ENCODE results near the gene HSD17B14. TPM values are rescaled to one million over a fixed set of nuclear protein-coding genes. Genes with fewer than 3 reads are reported as not detected.

Gene HSD17B14
- total RNA-seq, 1 experiment from 2014 or later: 3.9 TPM

- RAD21 ChIA-PET (ENCODE audit: low non-redundant PET in 1 of 2, low total read pairs in 2 of 2, uncharacterized antibody in 2 of 2, unreplicated experiment in 2 of 2): no interaction called here
- Histone ChIP-seq H2AFZ (ENCODE audit: low read depth, low read length, poor library complexity, severe bottlenecking) (no peak overlapping the region), H3K79me2 (ENCODE audit: insufficient read depth, low read length) (peaks cover 6% of the 10 kb centered on the region), H4K20me1 (ENCODE audit: insufficient read depth) (no peaks in the 10 kb centered on the region), H3K9ac (ENCODE audit: low read length) (peak overlapping the region; percentile 56), H3K9me2 (ENCODE audit: insufficient read depth) (no peaks in the 10 kb centered on the region), H3K4me2 (ENCODE audit: low read length) (peak overlapping the region; percentile 79), H3K4me3 (replicated peaks in 1 of 2; ENCODE audit: low read depth in 1 of 2, low read length in 2 of 2) (peak overlapping the region; percentile 38 to 51), H3K36me3 (ENCODE audit: control insufficient read depth in 1 of 2, insufficient read depth in 2 of 2, low read length in 2 of 2) (no peaks in the 10 kb centered on the region), H3K27ac (ENCODE audit: low read depth, low read length) (peak overlapping the region; percentile 75), H3K4me1 (ENCODE audit: control insufficient read depth in 1 of 2, insufficient read depth in 2 of 2, low read length in 2 of 2) (peaks cover 27 to 43% of the 10 kb centered on the region in 2 experiments), H3K9me3 (ENCODE audit: control insufficient read depth in 1 of 2, insufficient read depth in 1 of 2, low read depth in 1 of 2, low read length in 2 of 2) (no peaks in the 10 kb centered on the region), H3K27me3 (ENCODE audit: insufficient read depth, low read length) (no peaks in the 10 kb centered on the region)
- ATAC-seq (no peak), DNase-seq (ENCODE audit: low read depth, low spot score) (no peak)
- no TSS peak for BruUV-seq (replicated peaks)
- intact Hi-C loops (cut with micrococcal nuclease): no loop called here
- CTCF ChIA-PET: no interaction called here
- TF ChIP-seq YY1 (IDR thresholded peaks at IDR 0.05; ENCODE audit: extremely low read depth, insufficient replicate concordance, low read depth, low read length) (no peak), SIN3A (IDR thresholded peaks at IDR 0.05; ENCODE audit: low read depth) (no peak), SRF (IDR thresholded peaks at IDR 0.05; ENCODE audit: low read depth) (no peak), EZH2phosphoT487 (IDR thresholded peaks at IDR 0.05; ENCODE audit: borderline replicate concordance) (no peak), ELF1 (IDR thresholded peaks at IDR 0.05; ENCODE audit: borderline replicate concordance, low read depth) (no peak), FOSL1 (IDR thresholded peaks at IDR 0.05; ENCODE audit: low read depth) (no peak), JUND (IDR thresholded peaks at IDR 0.05) (no peak), ZBTB33 (IDR thresholded peaks at IDR 0.05; ENCODE audit: extremely low read depth, insufficient replicate concordance, low read length) (no peak), POLR2AphosphoS5 (IDR thresholded peaks at IDR 0.05; ENCODE audit: low read depth, low read length) (no peak), ZFX (IDR thresholded peaks at IDR 0.05) (no peak), MAX (IDR thresholded peaks at IDR 0.05) (no peak)
- POLR2A ChIA-PET: no interaction called here
These were observed 31.4 kb upstream of the HSD17B14 start for GRCh38 chr19:48867746-48868113.

Data from HCT116 (cell line).